Nephron (organoid): Measurements from ENCODE around the gene SERP2.

Source experiments
- H3K27ac Mint-ChIP-seq, 3 experiments: 2 replicates each; pipeline ENCODE4 v1.8.0; 2020; ENCODE audit warnings: mixed read lengths in 3 of 3, mild to moderate bottlenecking in 2 of 3, moderate library complexity in 1 of 3
- H3K27me3 Mint-ChIP-seq: 2 replicates; pipeline ENCODE4 v1.8.0; 2021; ENCODE audit warnings: low read depth, mild to moderate bottlenecking, moderate library complexity, mixed read lengths
- H3K36me3 Mint-ChIP-seq: 2 replicates; pipeline ENCODE4 v1.8.0; 2020; ENCODE audit warnings: low read depth, mixed read lengths
- H3K4me1 Mint-ChIP-seq: 2 replicates; pipeline ENCODE4 v1.8.0; 2020; ENCODE audit warnings: mixed read lengths
- H3K4me3 Mint-ChIP-seq, 3 experiments: 2 replicates each; pipeline ENCODE4 v1.8.0; 2020; ENCODE audit warnings: mild to moderate bottlenecking in 3 of 3, mixed read lengths in 3 of 3, moderate library complexity in 2 of 3
- H3K9me3 Mint-ChIP-seq: 2 replicates; pipeline ENCODE4 v1.8.0; 2020; ENCODE audit warnings: mixed read lengths
- TF ChIP-seq, protein P1 (sequence below), 3 experiments: fragments of 200-600 bp; sonication (generic); IDR thresholded peaks; one replicate each; pipeline ENCODE4 v1.5.0; 2021; ENCODE audit warnings: antibody characterized with exemption in 3 of 3; ENCODE audit not compliant: unreplicated experiment in 3 of 3

Gene SERP2

DNA sequence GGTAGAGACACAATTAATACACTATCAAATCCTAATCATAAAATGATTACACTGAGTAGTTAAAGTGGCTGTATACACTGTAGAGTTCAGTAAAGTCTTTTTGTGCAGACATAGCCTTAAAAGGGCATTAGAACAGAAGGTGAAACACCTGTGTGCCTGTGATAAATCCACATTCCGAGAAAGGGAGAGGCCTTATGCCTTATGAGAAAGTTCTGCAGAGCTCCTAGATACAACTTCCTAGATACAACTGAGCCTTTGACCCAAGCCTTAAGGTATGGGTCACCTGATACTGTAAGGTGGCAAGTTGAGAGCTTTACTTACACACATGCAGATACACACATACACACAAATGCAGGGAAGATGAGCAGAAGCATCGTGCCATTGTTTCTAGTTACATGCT is 6.3 kb downstream of the SERP2 start:
- Mint-ChIP-seq H3K27ac (no peak overlapping the region), H3K27me3 (no peaks in the 10 kb centered on the region), H3K36me3 (peaks cover 16% of the 10 kb centered on the region), H3K4me1 (no peaks in the 10 kb centered on the region), H3K4me3 (no peak overlapping the region), H3K9me3 (no peaks in the 10 kb centered on the region)
- TF ChIP-seq, protein P1, sequence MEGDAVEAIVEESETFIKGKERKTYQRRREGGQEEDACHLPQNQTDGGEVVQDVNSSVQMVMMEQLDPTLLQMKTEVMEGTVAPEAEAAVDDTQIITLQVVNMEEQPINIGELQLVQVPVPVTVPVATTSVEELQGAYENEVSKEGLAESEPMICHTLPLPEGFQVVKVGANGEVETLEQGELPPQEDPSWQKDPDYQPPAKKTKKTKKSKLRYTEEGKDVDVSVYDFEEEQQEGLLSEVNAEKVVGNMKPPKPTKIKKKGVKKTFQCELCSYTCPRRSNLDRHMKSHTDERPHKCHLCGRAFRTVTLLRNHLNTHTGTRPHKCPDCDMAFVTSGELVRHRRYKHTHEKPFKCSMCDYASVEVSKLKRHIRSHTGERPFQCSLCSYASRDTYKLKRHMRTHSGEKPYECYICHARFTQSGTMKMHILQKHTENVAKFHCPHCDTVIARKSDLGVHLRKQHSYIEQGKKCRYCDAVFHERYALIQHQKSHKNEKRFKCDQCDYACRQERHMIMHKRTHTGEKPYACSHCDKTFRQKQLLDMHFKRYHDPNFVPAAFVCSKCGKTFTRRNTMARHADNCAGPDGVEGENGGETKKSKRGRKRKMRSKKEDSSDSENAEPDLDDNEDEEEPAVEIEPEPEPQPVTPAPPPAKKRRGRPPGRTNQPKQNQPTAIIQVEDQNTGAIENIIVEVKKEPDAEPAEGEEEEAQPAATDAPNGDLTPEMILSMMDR (IDR thresholded peaks at IDR 0.05; ENCODE audit: unreplicated experiment in 3 of 3), result no peak

DNA sequence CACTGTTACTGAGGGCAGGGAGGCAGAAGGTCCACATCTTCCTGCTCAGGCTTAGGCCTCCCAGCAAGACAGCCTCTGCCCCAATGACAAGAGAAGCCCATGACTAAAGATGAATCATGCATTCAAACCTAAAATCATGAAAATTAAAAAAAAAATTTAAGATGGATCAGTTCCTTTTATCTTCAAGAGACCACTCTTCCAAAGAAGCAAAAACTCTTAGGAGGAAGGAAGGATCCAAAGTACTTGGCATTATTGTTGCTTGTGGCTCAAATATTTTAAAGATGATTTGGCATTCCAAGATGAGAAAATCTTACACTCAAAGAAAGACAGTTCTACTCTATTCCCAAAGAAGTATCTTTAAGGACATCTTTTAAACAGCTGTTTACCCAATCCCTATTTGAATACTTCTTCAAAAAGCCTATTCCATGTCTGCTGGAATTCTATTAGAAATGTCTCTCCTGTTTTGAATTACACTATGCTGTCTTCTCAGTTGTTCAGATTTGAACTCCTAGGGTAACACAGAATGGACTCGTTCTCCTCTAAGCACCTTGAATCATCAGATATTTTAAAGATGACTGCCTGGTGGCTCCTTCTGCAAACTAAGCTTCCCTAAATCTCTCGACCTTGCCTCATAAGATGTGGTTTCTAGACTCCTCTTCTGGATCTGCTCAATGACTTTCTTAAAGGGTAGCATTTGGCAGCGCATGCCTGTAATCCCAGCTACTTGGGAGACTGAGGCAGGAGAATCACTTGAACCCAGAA is 7.0 kb downstream of the SERP2 start:
- H3K4me1 Mint-ChIP-seq, result peaks cover 2% of the 10 kb centered on the region
- TF ChIP-seq, protein P1 (IDR thresholded peaks at IDR 0.05; ENCODE audit: unreplicated experiment in 3 of 3), result no peak
- H3K27ac Mint-ChIP-seq, result no peak overlapping the region
- no peak overlapping the region for H3K4me3 Mint-ChIP-seq
- H3K27me3 Mint-ChIP-seq, result no peaks in the 10 kb centered on the region
- no peaks in the 10 kb centered on the region for H3K9me3 Mint-ChIP-seq
- peaks cover 16% of the 10 kb centered on the region for H3K36me3 Mint-ChIP-seq

DNA sequence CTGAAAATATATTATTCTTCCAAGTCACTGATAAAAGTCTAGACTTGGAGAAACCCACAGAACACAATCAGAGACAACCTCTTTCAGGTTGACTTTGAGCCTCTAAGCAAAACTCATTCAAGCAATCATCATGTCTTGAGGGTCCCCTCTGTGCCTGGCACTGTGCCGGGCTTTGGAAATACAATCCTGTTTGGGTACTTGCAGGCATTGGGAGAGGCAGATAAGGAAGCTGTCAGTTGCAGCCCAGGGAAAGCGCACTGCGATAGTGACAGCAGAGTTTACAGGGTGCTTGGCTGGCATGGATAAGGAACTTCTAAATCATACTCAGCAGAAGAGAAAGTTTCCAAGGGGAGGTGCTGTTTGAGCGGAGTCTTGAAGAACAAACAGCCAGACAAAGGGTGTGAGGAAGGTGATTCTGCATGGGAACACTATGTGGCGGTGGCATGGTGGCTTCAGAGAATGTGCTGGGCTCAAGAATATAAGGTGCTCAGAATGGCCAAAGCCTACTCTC is 9.1 kb downstream of the SERP2 start:
- TF ChIP-seq, protein P1 (IDR thresholded peaks at IDR 0.05; ENCODE audit: unreplicated experiment in 3 of 3), result no peak
- Mint-ChIP-seq H3K27me3 (no peaks in the 10 kb centered on the region), H3K27ac (no peak overlapping the region), H3K36me3 (peaks cover 18% of the 10 kb centered on the region), H3K4me1 (peaks cover 16% of the 10 kb centered on the region), H3K4me3 (no peak overlapping the region), H3K9me3 (no peaks in the 10 kb centered on the region)

DNA sequence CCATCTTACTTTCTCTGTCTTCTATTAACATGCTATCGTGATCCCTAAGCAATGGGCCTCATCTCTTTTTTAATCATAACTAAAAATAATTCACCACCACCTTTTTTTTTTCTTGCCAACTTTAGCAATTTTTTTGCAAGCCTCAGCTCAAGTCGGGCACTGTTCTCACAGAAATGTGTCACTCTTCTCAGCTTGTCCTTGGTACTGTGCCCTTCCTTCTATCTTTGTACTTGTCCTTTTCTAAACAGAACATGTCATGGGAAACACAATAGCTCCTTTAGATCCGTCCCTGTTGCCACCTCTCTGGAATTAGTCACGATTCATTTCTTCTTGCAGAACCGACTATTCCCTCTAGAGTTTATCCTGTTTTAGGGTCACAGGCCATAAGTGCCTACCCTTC is 10.3 kb downstream of the SERP2 start:
- Mint-ChIP-seq H3K27ac (no peak overlapping the region), H3K4me3 (no peak overlapping the region), H3K27me3 (no peaks in the 10 kb centered on the region), H3K36me3 (peaks cover 24% of the 10 kb centered on the region), H3K4me1 (peaks cover 27% of the 10 kb centered on the region), H3K9me3 (no peaks in the 10 kb centered on the region)
- TF ChIP-seq, protein P1 (IDR thresholded peaks at IDR 0.05; ENCODE audit: unreplicated experiment in 3 of 3), result no peak

DNA sequence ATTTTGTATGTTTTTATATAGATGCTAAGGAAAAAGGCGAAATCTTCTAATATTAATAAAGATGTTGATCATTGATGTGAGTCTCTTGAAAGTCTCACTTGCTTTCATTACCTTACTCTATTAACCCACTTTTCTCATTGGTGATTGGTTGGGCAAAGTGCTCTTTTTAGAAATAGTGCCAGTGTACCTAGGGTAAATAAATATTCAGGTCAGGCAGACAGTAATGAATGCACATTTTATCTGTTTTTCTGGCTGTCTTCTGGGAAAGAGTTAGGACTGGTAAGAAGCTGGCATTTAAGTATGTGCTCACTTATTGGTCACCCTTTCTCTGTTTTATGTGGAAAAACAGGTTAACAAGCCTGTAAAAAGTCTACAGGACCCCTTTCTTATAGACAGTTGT is 11.2 kb downstream of the SERP2 start:
- Mint-ChIP-seq H3K27me3 (no peaks in the 10 kb centered on the region), H3K9me3 (no peaks in the 10 kb centered on the region), H3K36me3 (peaks cover 24% of the 10 kb centered on the region), H3K27ac (no peak overlapping the region), H3K4me3 (no peak overlapping the region), H3K4me1 (peaks cover 29% of the 10 kb centered on the region)
- TF ChIP-seq, protein P1 (IDR thresholded peaks at IDR 0.05; ENCODE audit: unreplicated experiment in 3 of 3), result no peak

DNA sequence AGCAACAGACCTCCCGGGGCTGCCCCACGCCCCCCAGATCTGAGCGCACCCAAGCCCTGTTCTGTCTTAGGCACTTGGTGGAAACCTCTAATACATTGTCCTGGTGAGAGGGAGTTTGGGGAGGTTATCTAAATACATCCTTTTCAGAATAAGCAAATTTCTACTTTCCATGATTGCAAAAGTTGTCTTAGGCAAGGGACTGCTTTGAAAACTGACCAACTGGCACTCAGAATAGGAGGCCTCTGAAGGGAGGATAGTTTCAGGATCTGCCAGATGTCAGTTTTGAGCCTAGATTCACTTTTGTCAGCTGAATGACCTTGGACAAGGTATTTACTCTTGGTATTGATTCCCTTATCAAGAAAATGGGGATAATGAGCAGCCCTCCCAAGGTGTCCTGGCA is 11.8 kb downstream of the SERP2 start:
- Mint-ChIP-seq H3K27ac (no peak overlapping the region), H3K4me3 (no peak overlapping the region), H3K27me3 (no peaks in the 10 kb centered on the region), H3K4me1 (peaks cover 31% of the 10 kb centered on the region), H3K9me3 (no peaks in the 10 kb centered on the region), H3K36me3 (peaks cover 24% of the 10 kb centered on the region)
- TF ChIP-seq, protein P1 (IDR thresholded peaks at IDR 0.05; ENCODE audit: unreplicated experiment in 3 of 3), result no peak
